GM20431 (cell line): Measurements from ENCODE around the gene PPP1CA.

Experiments used
- in situ Hi-C: fragments of 300-500 bp; cut with MseI, MboI; formaldehyde crosslinking; loops from one replicate; pipeline ENCODE4 v1.15.0; 2020; ENCODE audit warnings: low sequenced_read_pairs; ENCODE audit not compliant: unreplicated experiment

Gene PPP1CA

GRCh38 chr11:67390947-67391303 is 10.7 kb downstream of the PPP1CA start:
- in situ Hi-C loops: no loop called here

GRCh38 chr11:67389477-67389876 is 12.2 kb downstream of the PPP1CA start:
- in situ Hi-C loops: no loop called here

DNA sequence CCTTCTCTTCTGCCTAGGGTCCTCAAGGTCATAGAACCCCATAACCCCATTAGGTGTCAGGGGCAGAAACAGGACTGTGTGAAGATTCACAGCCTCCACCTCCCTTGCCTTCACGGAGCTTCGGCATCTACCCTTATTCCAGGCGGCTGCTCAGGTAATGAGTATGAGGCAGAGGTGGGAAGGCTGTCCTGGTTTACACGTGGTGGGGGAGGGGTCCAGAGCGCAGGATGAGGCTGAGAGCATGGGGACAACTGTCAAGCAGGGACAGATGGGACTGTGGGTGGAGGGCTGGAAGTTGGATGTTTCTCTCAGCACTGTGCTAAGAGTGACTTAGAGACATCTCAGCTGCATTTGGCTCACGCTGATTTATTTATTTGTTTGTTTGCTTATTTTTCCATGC is 14.1 kb downstream of the PPP1CA start:
- in situ Hi-C loops: no loop called here

DNA sequence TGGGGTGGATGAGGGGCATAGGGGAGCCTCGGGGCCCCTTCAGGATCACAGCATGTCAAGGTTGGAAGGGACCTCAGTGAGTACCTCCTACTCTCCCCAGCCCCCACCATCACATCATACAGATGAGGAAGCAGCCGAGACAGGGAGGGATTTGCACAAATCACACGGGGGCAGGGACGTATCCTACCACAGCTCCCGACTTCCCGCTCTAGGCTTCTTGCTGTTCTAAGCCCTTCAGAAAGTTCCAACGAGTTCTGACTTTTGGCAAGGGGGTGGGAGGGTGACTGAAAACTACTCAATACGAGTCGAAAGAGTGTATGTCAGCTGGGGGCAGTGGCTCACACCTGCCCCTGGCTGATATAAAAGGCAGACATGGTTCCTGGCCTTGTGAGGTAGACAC is 14.6 kb downstream of the PPP1CA start:
- in situ Hi-C loops: no loop called here

GRCh38 chr11:67384851-67385366 is 16.7 kb downstream of the PPP1CA start:
- in situ Hi-C loops: no loop called here

GRCh38 chr11:67382276-67383136 is 19.2 kb downstream of the PPP1CA start:
- in situ Hi-C loops: no loop called here

- in situ Hi-C loops: no loop called here
Measured at GRCh38 chr11:67381244-67381972, 20.2 kb downstream of the PPP1CA start.

GRCh38 chr11:67379061-67380058 is 22.3 kb downstream of the PPP1CA start:
- in situ Hi-C loops: no loop called here

GRCh38 chr11:67378544-67378943 is 23.1 kb downstream of the PPP1CA start:
- in situ Hi-C loops: no loop called here

GRCh38 chr11:67376873-67377808 is 24.5 kb downstream of the PPP1CA start:
- in situ Hi-C loops: no loop called here

DNA sequence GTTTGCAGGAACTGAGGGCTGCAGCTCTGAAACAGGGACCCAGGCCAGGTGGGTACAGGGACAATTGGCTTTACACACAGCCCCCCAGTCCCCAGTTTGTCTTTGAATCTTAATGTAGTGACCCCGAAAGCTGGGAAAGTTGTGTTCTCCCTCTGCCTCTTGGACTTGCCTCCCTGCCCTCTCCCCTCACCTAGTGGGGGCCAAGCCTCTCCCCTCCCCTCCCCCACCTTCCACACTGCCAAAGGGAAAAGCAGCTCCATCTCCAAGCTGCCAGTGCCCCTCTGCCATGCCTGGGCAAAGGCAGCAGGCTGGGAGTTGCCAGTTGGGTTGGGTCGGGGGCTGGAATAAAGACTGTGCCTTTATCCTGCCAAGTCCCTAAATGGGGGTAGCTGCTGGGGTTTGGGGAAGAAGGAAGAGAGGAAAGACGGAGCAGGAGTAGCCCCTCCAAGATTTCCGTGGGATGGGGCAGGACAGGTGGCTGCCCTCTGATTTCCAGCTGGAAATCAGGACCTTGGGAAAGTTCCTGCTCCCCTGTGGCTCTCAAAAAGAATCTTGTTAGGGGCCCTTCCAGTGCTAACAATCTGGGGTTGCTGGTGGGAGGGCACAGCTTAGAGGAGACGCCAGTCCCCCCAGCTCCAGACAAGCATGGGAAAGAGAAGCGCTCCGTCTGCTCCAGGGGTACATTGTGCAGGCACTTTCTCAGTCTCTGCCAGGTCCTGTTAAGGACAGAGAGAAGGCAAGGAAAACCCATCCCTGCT is 25.4 kb downstream of the PPP1CA start:
- in situ Hi-C loops: no loop called here

DNA sequence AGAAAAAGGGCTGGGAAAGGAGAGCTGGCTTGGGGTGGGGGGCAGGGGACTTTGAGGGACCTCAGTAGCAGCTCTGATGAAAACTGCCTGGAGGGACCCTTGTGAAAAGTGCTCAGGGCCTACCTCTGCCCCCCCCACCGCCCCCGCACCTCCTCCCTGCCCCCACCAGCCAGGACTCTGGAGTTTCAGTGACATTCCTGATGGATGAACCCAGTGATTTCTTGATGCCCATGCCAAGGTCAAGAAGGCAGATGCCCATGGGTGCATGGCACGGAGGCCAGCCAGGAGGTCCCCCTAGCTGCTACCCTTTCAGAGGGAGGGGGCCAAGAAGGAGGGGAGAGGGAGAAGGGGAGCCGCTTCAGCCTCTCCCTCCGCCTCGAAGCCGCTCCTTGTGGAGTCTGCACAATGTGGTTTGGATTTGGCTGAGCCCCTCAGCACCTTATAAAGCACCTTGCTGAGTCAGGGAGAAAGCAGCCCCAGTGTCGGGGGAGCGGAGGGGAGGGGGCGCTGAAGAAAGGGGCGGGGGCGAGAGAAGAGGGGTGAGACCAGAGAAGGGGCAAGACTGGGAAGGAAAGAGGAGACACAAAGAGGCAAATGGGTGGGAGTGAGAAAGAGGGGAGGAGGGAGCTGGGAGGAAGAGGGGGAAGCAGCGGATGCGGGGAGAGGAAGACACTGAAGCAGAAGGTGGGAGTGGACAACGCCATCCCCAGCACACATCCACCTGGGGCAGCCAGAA is 26.2 kb downstream of the PPP1CA start:
- in situ Hi-C loops: no loop called here

GRCh38 chr11:67374571-67375281 is 26.9 kb downstream of the PPP1CA start:
- in situ Hi-C loops: no loop called here

- in situ Hi-C loops: no loop called here
Measured at GRCh38 chr11:67373648-67374570, 27.7 kb downstream of the PPP1CA start.

DNA sequence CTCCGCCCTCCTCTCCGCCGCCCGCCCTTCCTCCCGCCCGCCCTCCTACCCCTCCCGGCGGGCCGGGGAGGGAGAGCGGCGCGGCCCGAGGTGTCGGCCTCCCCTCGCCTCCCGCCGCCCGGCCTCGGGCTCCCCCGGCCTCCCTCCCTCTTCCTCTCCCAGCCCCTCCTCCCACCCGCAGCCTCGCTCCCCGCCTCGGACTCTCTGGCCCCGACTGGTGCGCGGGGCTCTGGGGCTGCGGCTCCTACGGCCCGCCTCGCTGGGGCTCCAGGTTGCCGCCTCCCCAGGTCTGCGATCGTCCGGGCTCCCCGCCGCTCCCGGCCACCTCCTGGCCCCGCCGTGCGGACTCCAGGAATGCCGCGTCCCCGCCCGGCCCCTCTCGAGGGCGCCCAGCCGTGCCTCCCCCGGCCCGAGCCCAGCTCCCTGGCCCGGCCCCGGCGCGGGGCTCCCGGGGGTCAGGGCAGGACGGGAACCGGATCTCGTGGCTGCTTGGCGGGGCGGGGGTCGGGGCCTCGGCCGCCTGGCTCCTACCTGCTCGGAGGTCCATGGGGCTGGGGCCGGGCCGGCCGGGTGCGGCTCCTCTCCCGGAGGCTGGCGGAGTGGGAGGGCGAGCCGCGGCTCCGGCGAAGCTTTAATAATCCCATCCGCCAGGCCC is 28.5 kb downstream of the PPP1CA start, which contains the start of gene CLCF1:
Gene CLCF1, minus strand, starts transcription at position 606 of the 655 bp plus-strand sequence. Its CDS starts 59 bp downstream, at position 547.
- in situ Hi-C loops: no loop called here
